PC-9 (cell line): ENCODE measurements around the gene NHLRC3.

Experiments
- EZH2 ChIP-seq: fragments of 200-600 bp; sonication (generic); IDR thresholded peaks from 2 replicates; pipeline ENCODE4 v1.8.0; 2017; ENCODE audit warnings: antibody characterized with exemption, low read depth
- TF ChIP-seq, protein P1 (sequence below): fragments of 200-600 bp; sonication (generic); conservative IDR thresholded peaks from 2 replicates; pipeline ENCODE4 v1.6.1; 2017; ENCODE audit warnings: mixed run types, antibody characterized with exemption, mild to moderate bottlenecking, moderate library complexity

- TF ChIP-seq, protein P1, sequence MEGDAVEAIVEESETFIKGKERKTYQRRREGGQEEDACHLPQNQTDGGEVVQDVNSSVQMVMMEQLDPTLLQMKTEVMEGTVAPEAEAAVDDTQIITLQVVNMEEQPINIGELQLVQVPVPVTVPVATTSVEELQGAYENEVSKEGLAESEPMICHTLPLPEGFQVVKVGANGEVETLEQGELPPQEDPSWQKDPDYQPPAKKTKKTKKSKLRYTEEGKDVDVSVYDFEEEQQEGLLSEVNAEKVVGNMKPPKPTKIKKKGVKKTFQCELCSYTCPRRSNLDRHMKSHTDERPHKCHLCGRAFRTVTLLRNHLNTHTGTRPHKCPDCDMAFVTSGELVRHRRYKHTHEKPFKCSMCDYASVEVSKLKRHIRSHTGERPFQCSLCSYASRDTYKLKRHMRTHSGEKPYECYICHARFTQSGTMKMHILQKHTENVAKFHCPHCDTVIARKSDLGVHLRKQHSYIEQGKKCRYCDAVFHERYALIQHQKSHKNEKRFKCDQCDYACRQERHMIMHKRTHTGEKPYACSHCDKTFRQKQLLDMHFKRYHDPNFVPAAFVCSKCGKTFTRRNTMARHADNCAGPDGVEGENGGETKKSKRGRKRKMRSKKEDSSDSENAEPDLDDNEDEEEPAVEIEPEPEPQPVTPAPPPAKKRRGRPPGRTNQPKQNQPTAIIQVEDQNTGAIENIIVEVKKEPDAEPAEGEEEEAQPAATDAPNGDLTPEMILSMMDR: no peak
- no peak for TF ChIP-seq EZH2
Measured at GRCh38 chr13:39048806-39049205, 10.6 kb downstream of the NHLRC3 start.
